HG02588 (cell line): Measurements from ENCODE around the gene CSNK1G2.

ENCODE experiments used
- ATAC-seq: cut with Tn5 transposase; IDR thresholded peaks from one replicate; pipeline ENCODE4 v1.9.1; 2021; ENCODE audit warnings: mild to moderate bottlenecking, moderate library complexity; ENCODE audit not compliant: unreplicated experiment

Gene CSNK1G2

DNA sequence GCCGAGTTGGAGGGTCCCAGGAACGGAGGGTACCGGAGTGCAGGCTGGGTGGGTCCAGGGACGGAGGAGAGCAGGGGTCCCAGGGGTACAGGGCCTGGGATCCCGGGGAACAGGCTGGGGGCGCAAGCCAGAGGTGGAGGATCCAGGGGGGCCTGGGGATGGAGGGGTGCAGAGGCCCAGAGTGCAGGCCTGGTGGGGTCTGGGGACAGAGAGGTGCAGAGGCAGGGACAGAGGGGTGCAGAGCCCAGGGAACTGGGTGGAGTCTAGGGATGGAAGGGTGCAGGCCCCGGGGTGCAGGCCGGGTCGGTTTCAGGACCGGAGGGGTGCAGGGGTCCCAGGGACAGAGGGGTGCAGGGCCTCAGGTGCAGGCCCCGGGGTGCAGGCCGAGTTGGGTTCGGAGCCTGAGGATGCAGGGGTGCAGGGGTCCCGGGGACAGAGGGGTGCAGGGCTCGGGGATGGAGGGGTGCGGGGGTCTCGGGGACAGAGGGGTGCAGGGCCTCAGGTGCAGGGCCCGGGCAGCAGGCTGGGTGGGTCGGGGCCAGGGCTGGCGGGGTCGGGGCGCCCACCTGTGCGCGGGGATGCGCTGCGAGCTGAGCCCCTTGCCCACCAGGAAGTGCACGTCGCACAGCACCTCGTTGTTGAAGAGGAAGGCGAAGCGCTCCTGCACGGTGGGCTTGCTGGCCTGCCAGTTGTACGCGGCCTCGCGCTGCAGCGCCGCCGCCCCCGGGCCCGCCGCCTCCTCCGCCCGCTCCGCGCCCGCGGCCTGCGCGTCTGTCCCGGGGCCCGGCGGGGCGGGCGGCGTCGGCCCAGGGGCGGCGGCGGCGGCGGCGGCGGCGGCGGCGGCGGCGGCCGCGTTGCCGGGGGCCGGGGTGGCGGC, 74.0 kb downstream of the CSNK1G2 start:
- no peak for ATAC-seq

DNA sequence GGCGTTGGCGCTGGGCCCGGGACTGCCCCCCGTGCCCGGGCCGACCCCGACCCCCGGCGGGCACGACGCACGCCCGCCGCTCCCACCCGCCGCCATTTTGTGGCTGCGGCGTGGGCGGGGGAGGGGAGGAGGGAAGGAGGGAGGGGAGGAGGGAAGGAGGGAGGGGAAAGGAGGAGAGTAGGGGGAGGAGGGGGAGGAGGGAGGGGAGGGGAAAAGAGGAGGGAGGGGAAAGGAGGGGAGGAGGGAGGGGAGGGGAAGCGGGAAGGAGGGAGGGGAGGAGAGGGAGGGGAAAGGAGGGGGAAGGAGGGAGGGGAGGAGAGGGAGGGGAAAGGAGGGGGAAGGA, 74.6 kb downstream of the CSNK1G2 start, which contains the start of gene BTBD2:
Gene BTBD2 (minus strand): TSS at position 107 of the 343 bp plus-strand sequence. CDS start 11 bp downstream, at position 96.
- no peak for ATAC-seq

DNA sequence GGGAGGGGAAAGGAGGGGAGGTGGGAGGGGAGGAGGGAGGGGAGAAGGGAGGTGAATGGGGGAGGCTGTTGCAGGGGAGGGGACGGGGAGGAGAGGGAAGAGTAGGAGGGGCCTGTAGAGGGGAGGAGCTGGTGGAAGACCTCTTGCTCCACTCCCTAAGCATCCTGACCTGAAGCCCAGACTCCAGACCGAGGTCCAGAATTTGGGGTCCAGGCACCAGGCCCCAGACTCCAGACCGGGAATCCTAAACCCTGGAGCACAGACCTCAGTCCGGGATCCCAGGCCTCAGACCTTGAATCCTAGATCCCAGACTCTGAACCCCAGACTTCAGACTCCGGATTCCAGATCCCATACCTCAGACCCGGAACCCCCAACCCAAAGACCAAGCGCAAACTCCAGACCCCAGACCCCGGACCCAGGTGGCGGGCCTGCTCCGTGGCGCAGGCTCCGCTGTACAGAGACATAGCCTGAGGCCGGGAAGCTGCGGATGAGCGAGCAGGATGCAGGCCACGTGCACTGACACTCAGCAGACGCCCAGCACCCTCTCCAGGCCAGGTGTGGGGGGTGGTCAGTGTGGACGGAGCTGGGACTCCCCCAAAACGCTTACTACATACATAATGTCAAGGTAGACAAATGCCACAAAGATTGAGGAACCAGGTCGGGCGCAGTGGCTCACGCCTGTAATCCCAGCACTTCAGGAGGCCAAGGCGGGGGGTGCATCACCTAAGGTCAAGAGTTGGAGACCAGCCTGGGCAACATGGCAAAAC, 75.3 kb downstream of the CSNK1G2 start:
- ATAC-seq: no peak

DNA sequence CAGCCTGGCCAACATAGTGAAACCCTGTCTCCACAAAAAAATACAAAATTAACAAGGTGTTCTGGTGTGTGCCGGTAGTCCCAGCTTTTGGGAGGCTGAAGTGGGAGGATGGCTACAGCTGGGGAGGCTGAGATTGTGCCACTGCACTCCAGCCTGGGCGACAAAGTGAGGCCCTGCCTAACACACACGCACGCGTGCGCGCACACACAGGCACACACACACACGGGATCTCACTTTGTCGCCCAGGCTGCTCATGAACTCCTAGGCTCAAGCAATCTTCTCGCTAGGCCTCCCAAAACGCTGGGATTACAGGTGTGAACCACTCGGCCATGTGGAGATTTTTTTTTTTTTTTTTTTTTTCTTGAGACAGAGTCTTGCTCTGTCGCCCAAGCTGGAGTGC, 77.8 kb downstream of the CSNK1G2 start:
- ATAC-seq: no peak

DNA sequence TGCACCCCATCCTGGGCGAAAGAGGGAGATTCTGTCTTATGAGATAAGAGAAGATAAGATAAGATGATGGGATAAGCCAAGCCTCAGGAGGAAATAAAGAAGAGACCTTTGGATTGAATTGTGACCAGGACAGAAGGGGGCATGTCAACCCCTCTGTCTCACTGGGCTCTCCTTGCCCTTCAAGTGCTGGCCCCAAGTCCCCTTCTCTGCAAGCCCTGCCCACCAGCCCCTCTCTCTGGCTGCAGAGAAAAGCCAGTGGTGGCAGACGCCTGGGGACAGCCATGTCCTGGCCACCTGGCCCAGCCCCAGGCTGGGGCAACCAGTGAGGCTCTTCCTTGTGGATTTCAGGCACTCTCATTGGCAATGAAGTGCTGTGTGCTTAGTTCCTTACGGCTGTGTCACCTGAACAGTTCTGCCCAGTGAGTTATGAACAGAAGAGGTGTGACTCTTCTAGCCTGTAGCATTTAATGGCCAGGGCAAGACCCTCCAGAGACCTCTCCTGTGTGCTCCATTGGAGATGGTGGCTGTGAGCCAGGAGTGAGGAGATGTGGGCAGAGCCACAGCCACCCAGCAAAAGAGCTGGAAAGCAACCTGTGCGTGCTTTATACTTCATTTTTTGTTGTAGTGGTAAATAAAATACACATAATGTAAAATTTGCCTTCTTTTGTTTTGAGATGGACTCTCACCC, 80.6 kb downstream of the CSNK1G2 start:
- no peak for ATAC-seq

DNA sequence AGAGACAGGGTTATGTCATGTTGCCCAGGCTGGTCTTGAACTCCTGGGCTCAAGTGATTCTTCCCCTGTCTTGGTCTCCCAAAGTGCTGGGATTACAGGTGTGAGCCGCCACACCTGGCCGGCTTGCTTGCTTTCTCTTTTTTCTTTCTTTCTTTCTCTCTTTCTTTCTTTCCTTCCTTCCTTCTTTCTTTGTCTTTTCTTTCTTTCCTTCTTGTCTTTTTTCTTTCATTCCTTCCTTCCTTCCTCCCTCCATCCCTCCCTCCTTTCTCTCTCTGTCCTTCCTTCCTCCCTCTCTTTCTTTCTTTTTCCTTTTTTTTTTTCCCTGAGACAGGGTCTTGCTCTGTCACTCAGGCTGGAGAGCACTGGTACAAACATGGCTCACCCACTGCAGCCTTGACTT, 81.3 kb downstream of the CSNK1G2 start:
- no peak for ATAC-seq

DNA sequence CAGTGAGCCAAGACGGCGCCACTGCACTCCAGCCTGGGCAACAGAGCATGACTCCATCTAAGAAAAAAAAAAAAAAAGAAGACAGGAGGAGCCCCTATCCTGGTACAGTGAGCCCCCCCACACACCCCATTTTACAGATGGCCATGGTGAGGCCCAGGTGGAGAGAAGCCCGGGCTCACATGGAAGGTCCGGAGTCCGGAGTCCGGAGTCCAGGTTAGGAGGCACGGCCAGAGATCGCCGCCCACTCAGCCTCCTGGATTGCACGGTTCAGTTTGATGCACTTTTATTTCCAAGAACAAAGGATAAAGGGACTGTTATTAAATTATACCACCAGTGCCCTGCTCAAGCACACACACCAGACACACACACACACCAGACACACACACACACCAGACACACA, 85.8 kb downstream of the CSNK1G2 start:
- no peak for ATAC-seq

DNA sequence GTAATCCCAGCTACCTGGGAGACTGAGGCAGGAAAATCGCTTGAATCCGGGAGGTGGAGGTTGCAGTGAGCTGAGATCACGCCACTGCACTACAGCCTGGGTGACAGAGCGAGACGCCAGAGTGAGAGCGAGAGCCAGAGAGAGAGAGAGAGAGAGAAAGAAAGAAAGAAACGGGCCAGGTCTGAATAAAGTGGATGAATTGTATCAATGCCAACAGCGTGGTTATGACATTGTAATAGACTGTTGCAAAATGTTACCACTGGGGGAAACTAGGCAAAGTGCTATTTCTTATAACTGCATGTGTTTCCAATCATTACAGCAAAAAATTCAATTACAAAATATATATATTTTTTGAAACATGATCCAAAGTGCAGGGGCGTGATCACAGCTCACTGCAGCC, 86.4 kb downstream of the CSNK1G2 start:
- no peak for ATAC-seq
